Stomach smooth muscle (tissue), 2 donors: ENCODE data around the gene SDF4.

Experiments used
- H3K27ac ChIP-seq: one replicate; pipeline ENCODE4 v1.7.0; 2013; ENCODE audit warnings: mild to moderate bottlenecking, low read length, inconsistent platforms
- H3K27me3 ChIP-seq, 2 donors: one replicate each; pipeline ENCODE4 v1.7.0; 2013; ENCODE audit warnings: low read length in 2 of 2; ENCODE audit not compliant: insufficient read depth in 2 of 2, control insufficient read depth in 1 of 2
- H3K36me3 ChIP-seq, 2 donors: one replicate each; pipeline ENCODE4 v1.7.0; 2013; ENCODE audit warnings: low read length in 2 of 2; ENCODE audit not compliant: control insufficient read depth in 2 of 2, insufficient read depth in 2 of 2
- H3K4me1 ChIP-seq: one replicate; pipeline ENCODE4 v1.7.0; 2013; ENCODE audit warnings: low read length; ENCODE audit not compliant: control insufficient read depth, insufficient read depth
- H3K4me3 ChIP-seq, 2 donors: one replicate each; pipeline ENCODE4 v1.7.0; 2013; ENCODE audit warnings: low read length in 2 of 2
- H3K9ac ChIP-seq, 2 donors: one replicate each; pipeline ENCODE4 v1.7.0; 2013; ENCODE audit warnings: low read length in 2 of 2, mild to moderate bottlenecking in 1 of 2
- H3K9me3 ChIP-seq, 2 donors: one replicate each; pipeline ENCODE4 v1.7.0; 2013; ENCODE audit warnings: low read length in 2 of 2; ENCODE audit not compliant: control insufficient read depth in 2 of 2
- donor health status: healthy.
- donor health status: Pancreatic carcinoma.

Gene SDF4

DNA sequence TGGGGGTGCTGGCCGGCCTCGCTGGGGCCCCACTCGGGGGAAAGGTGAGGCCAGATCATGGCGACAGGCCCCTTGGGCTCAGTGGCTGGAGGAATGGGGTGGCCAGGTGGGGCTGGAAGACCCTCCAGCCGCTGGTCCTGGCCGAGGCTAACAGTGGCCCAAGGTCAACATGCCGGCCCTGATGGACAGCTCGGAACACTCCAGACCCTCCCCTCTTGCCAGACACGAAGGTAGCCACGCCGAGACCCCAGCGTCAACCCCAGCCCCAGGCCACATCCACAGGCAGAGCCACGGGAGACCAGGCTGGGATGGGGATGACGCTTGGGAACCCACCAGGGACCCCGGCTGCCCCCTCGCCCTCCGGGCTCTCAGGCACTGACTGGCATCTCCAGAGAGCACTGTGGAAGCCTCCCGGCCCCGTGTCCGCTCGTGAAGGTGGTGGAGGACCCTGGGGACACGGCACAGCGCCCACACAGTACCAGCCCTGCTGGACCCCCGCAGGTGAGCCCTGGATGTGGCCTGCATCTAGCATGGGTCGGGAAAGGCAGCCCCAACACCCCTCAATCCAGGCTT lies 15.6 kb upstream of the SDF4 start:
- no peak overlapping the region for H3K4me3 ChIP-seq

DNA sequence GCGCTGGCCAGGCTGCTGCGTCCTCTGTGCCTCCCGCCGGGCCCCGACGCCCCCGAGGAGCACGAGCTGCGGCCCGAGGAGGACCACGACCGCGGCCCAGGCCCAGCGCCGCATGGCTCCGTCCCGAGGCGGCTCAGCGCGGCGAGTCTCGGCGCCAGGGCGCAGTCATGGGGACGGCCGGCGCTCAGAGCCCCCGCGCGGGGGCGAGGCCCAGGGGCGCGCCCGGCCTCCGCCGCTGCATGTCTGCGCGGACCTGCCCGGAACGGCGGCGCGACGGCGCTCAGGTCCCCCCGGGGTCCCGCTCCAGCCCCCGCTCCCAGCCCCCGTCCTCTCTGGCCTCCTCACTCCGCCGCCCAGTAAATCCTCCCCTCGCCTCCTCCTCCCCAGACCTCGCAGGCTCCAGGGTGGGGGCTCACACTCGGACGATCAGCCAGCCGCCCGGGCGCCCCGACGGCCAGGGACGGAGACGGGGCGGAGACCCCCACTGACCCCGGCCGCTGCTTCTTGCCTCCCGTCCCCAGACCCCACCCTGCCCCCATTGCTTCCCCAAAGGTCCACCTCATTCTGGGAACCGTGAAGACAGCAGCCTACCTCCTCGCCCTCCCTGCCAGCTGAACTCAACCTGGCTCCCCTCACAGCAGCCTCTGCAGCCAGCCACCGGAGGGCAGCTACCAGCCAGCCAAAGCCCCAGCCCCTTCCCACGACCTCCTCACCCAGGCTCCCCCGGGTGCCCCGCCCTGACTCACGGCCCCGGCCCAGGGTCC lies 15.0 kb upstream of the SDF4 start, which contains the start of gene C1QTNF12:
Gene C1QTNF12 (minus strand): TSS at position 146 of the 764 bp plus-strand sequence. CDS start 32 bp downstream, at position 114.
- Histone ChIP-seq H3K9ac (no peak within 1 kb of the TSS), H3K27me3 (peaks cover 5 to 22% of the 10 kb centered on the region in 2 donors), H3K36me3 (no peaks in the 10 kb centered on the region), H3K9me3 (no peaks in the 10 kb centered on the region), H3K4me3 (no peak within 1 kb of the TSS), H3K4me1 (peaks cover 5% of the 10 kb centered on the region), H3K27ac (no peak within 1 kb of the TSS)

More for the DNA sequence above, 15.6 kb upstream of the SDF4 start:
- H3K4me1 ChIP-seq: peaks cover 5% of the 10 kb centered on the region
- peaks cover 5 to 22% of the 10 kb centered on the region in 2 donors for H3K27me3 ChIP-seq
- no peaks in the 10 kb centered on the region for H3K9me3 ChIP-seq
- H3K27ac ChIP-seq: no peak overlapping the region
- no peaks in the 10 kb centered on the region for H3K36me3 ChIP-seq
- H3K9ac ChIP-seq: no peak overlapping the region

DNA sequence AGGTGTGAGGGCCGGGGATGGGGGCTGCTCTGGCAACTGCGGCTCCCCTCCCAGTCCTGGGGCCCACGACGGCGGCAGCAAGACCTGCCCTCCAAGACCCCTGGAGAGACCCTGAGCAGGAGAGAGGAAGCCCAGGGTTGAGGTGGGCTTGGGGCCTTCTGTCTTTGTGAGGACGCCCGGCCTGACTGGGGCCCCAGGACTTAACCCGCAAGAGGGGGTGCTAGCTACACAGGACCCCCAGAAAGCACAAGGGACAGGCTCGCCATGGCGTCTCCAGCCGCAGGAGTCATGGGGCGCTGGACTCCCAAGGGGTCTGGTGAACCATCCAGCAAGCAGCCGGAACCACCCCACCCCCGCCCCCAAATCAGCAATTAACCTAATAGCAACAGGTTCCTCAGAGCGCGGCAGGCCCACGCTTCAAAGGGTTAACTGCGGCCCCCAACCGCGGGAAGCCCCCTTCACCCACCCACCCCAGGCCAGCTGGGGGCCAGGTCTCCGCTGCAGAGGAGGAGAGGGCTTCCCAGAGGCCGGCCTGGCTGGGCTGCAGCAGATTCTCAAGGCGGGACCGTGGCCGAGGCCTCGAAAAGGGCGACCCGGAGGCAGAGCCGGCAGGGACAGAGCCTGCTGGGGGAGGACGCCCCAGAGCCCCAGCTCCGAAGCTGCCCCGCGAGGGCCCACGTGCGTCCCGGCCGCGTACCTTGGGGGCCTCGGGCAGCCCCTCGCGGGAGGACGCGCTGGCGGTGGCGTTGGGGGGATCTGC lies 14.2 kb upstream of the SDF4 start:
- no peaks in the 10 kb centered on the region for H3K36me3 ChIP-seq
- no peak overlapping the region for H3K27ac ChIP-seq
- no peak overlapping the region for H3K4me3 ChIP-seq
- H3K9me3 ChIP-seq: no peaks in the 10 kb centered on the region
- H3K27me3 ChIP-seq: peaks cover 6 to 22% of the 10 kb centered on the region in 2 donors
- no peak overlapping the region for H3K9ac ChIP-seq
- peaks cover 5% of the 10 kb centered on the region for H3K4me1 ChIP-seq

DNA sequence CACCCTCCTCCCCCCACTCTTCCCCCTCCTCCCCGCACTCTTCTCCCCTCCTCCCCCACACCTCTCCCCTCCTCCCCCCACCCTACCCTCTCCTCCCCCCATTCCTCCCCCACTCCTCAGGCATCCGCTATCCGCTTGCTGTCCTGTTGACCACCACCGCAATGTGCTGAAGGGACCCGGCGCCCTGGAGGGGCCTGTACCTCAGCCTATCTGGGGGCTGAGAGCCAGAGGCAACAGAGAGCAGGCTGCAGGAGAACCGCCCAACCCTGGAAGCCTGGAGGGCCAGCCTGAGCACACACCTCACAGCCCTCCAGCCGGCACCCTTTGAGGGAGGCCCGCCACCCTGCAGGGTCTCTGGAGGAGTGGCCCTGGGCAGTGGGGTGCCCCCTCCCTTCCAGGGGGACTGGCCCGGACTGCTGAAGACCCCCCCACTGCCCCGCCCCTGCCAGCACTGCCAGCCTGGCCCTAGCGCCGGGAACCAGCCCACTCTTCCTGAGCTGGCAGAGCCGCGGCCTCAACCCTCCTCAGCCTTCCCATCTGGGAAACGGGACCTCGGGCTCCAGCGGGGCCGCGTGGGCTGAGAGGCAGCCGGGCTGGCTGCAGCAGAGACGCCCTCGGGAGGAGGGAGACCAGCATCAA lies 13.5 kb upstream of the SDF4 start:
- no peaks in the 10 kb centered on the region for H3K9me3 ChIP-seq
- no peak overlapping the region for H3K4me3 ChIP-seq
- H3K36me3 ChIP-seq: no peaks in the 10 kb centered on the region
- H3K27me3 ChIP-seq: peaks cover 8 to 23% of the 10 kb centered on the region in 2 donors
- H3K9ac ChIP-seq: no peak overlapping the region
- peaks cover 5% of the 10 kb centered on the region for H3K4me1 ChIP-seq
- H3K27ac ChIP-seq: no peak overlapping the region

DNA sequence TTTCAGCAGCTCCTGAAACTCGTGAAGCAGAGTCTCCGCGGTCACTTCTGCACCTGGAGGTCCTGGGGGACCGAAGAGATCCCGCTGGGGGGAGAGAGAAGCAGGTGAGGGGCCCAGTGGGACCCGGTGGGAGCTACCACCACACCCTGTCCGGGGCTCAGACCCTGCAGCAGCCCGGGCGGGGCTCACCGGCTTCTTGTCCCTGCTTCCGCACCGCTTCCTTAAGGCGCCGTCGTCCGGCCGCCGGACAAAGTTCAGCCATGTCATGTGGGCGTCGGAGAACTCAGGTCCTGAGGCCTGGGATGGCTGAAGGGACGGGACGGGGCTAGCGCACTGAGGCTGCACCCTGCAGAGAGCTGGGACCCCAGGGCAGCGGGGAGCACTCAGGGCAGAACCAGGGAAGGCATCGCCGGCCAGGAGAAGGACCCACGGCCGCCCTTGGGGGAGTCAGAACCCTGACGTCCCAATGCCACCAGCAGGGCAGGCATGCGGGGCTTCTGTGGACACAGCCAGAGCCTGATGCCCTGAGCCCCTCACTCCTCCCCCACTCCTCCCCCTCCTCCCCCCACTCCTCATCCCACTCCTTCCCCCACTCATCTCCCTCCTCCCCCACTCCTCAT lies 12.5 kb upstream of the SDF4 start:
- H3K27me3 ChIP-seq: peaks cover 12 to 33% of the 10 kb centered on the region in 2 donors
- peaks cover 5% of the 10 kb centered on the region for H3K4me1 ChIP-seq
- H3K9ac ChIP-seq: no peak overlapping the region
- H3K4me3 ChIP-seq: no peak overlapping the region
- H3K9me3 ChIP-seq: no peaks in the 10 kb centered on the region
- H3K36me3 ChIP-seq: no peaks in the 10 kb centered on the region
- H3K27ac ChIP-seq: no peak overlapping the region

DNA sequence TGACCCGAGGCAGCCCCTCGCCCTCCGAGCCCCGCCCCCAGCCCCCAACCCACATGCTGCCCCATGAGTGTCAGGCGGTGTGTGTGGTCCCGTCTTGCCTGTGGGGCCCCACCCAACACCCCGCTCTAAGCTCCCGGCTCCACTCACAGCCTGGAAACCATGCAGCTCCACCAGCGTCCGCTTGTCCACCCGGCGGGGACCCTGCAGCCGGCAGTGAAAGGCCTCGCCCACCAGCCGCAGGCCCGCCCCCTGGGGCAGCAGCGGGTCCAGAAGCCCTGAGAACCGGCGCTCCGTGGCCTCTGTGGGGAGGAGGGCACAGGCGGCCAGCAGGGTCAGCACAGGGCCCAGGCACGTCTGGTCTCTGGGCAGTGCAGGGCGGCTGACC lies 12.0 kb upstream of the SDF4 start:
- no peak overlapping the region for H3K4me3 ChIP-seq
- no peaks in the 10 kb centered on the region for H3K36me3 ChIP-seq
- no peak overlapping the region for H3K9ac ChIP-seq
- no peak overlapping the region for H3K27ac ChIP-seq
- H3K27me3 ChIP-seq: peaks cover 12 to 36% of the 10 kb centered on the region in 2 donors
- no peaks in the 10 kb centered on the region for H3K9me3 ChIP-seq
- peaks cover 5% of the 10 kb centered on the region for H3K4me1 ChIP-seq

DNA sequence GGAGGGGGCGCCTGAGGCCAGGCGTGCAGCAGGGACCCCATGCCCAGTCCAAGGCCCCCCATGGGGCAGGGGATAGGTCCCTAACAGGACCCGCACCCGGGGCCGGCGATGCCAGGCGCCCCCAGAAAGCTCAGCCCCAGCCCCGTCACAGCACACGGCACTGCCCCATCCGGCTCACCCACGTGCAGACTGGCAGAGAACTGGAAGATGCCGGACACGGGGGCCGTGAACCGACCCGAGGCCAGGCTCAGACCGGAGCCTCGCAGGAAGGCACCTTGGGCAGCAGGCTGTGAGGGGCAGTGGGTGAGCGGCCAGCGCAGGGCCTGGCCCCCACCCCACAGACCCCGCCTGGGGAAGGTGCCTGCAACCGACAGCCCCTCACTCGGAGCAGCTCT lies 11.5 kb upstream of the SDF4 start:
- no peak overlapping the region for H3K4me3 ChIP-seq
- H3K36me3 ChIP-seq: no peaks in the 10 kb centered on the region
- peaks cover 5% of the 10 kb centered on the region for H3K4me1 ChIP-seq
- H3K27ac ChIP-seq: no peak overlapping the region
- no peaks in the 10 kb centered on the region for H3K9me3 ChIP-seq
- no peak overlapping the region for H3K9ac ChIP-seq
- H3K27me3 ChIP-seq: peaks cover 15 to 41% of the 10 kb centered on the region in 2 donors

DNA sequence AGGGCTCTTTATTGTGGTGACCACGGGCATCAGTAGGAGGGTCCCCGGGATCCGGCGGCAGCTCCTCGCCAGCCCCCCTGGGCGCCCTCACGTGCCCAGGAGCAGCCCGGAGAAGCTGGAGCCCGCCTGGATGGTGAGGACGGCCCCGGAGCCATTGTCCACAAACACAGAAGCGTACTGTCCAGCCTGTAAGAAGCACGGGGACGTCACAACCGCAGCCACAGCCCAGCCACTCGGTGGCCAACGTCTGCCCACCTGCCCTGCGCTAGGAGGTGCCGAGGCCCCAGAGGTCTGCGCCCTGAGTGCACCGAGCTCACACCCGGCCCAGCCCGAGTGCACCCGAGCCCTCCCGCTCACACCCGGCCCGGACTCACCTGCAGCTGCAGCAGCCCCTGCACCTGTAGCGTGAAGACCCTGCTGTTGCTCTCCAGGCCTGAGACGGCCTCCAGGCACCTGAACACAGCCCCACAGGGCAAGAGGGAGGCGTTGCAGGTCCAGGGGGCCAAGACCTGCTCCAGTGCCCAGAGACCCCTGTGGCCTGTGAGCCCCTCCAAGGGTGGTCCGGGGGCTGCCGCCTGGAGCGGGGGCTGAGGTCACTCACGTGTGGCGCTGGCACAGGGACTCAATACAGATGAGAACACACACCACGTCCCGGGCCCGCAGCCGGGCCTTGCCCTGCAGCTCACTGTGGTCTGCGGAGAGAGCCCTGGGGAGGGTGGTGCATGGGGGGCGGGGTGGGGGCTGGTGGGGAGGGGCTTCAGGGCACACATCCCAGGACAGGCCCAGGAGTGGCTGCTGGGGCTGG lies 10.9 kb upstream of the SDF4 start:
- no peak overlapping the region for H3K9ac ChIP-seq
- H3K4me1 ChIP-seq: peaks cover 5% of the 10 kb centered on the region
- peaks cover 18 to 44% of the 10 kb centered on the region in 2 donors for H3K27me3 ChIP-seq
- H3K4me3 ChIP-seq: no peak overlapping the region
- no peak overlapping the region for H3K27ac ChIP-seq
- no peaks in the 10 kb centered on the region for H3K36me3 ChIP-seq
- no peaks in the 10 kb centered on the region for H3K9me3 ChIP-seq

DNA sequence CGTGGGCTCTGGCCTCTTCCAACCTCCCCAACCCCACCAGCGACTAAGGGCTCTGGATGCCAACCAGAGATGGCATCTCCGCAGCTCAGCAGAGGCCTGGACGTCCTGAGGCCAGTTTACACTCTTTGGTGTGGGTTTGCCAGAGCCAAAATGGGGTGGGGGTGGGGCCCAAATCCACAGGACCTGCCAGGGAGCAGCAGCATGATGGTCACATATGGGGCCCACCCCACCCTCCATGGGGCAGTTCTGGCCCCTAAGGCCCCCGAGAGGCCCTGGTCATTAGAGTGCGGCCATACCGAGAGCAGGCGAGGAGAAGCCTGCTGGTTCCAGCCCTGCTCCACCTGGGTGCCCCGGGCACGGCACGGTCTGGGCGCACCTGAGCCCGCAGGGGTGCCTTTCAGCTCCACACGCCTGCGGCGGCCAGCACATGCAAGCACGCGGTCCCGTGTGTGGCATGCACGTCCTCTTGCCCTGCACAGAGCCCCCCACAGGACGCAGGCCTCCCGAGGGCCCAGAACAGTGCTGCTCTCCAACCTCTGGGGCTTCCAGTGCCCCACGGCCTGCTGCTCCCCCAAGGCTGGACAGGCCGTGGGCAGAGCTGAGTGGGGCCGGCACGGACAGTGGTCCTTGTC lies 9.9 kb upstream of the SDF4 start:
- Histone ChIP-seq H3K9ac (no peak overlapping the region), H3K27me3 (peaks cover 16 to 39% of the 10 kb centered on the region in 2 donors), H3K4me3 (no peak overlapping the region), H3K9me3 (no peaks in the 10 kb centered on the region), H3K4me1 (peaks cover 9% of the 10 kb centered on the region), H3K36me3 (no peaks in the 10 kb centered on the region), H3K27ac (no peak overlapping the region)
